Breast epithelium (tissue), 4 donors: ENCODE data around the gene MAPK10. TPM values are rescaled to one million over a fixed set of nuclear protein-coding genes. Genes with fewer than 3 reads are reported as not detected.

Experiments
- DNase-seq, 2 donors: peaks; one replicate each; pipeline ENCODE4 v3.0.0-alpha.2; 2019; ENCODE audit warnings: low spot score in 2 of 2
- H3K27ac ChIP-seq, 2 donors: fragments of 200-600 bp; sonication (generic) in 1 of 2; one replicate each; pipeline ENCODE4 v1.5.1; 2016 to 2019; ENCODE audit warnings: mild to moderate bottlenecking in 1 of 2
- H3K27me3 ChIP-seq, 2 donors: fragments of 200-600 bp; sonication (generic) in 1 of 2; one replicate each; pipeline versions ENCODE4 v1.5.1 to v1.6.0; 2017 to 2019; ENCODE audit warnings: control low read depth in 1 of 2, mild to moderate bottlenecking in 1 of 2
- H3K36me3 ChIP-seq: fragments of 200-600 bp; one replicate; pipeline ENCODE4 v1.5.1; 2019
- H3K4me1 ChIP-seq, 2 donors: fragments of 200-600 bp; sonication (generic); one replicate each; pipeline ENCODE4 v1.5.1; 2016 to 2019; ENCODE audit warnings: control low read depth in 1 of 2
- H3K4me3 ChIP-seq, 3 donors: fragments of 200-600 bp; sonication (generic); 1 replicate in 2 of 3; 2 replicates in 1 of 3; pipeline ENCODE4 v1.5.1; 2016 to 2019; ENCODE audit warnings: mild to moderate bottlenecking in 3 of 3, moderate library complexity in 2 of 3
- H3K9me3 ChIP-seq, 2 donors: fragments of 200-600 bp; sonication (generic) in 1 of 2; one replicate each; pipeline ENCODE4 v1.5.1; 2016 to 2019; ENCODE audit warnings: control low read depth in 1 of 2
- POLR2A ChIP-seq: fragments of 450-650 bp; IDR thresholded peaks from one replicate; pipeline ENCODE4 v1.6.1; 2016; ENCODE audit warnings: antibody characterized with exemption, mild to moderate bottlenecking, moderate library complexity
- POLR2AphosphoS5 ChIP-seq, 3 donors: sonication (generic); formaldehyde crosslinking; IDR thresholded peaks; one replicate each; pipeline ENCODE4 v1.6.1; 2017; ENCODE audit warnings: antibody characterized with exemption in 3 of 3
- intact Hi-C: fragments of 100-400 bp; cut with DNase I; formaldehyde crosslinking; loops from one replicate; pipeline ENCODE4 v1.15.1; 2023; ENCODE audit warnings: low total_unique reads
- total RNA-seq, 3 donors: library from RNA; depleted of rRNA; stranded (reverse); fragments of >200 nt; gene quantifications; one replicate each; pipeline ENCODE4 v1.1.0, GENCODE V29; 2016
- TF ChIP-seq, protein P1 (sequence below), 3 donors: fragments of 450-650 bp; IDR thresholded peaks; one replicate each; pipeline ENCODE4 v1.5.1; 2016 to 2017; ENCODE audit warnings: antibody characterized with exemption in 3 of 3, mild to moderate bottlenecking in 3 of 3, moderate library complexity in 3 of 3

Gene MAPK10
- total RNA-seq, 3 donors from 2014 or later, result 18.4 to 46.2 (median 24.6) TPM

DNA sequence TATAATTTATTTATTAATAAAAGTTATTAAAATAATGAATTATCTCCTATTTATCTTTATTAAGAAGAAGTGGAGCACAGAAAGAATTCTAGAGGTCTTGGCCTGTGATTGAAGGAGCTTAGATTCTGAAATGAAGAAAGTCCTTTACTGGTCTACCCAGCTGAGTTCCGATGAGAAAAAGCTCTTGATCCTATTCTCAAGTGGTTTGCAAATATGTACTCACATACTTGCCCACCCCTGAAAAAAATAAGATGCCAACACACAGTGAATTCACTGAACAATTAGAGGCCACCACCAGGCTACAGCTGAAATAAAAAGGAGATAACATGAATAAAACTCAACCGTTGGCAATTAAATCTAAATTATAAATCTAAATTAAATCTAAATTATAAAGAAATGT lies 253.4 kb downstream of the MAPK10 start:
- H3K9me3 ChIP-seq, result peaks cover 0 to 4% of the 10 kb centered on the region in 2 donors
- H3K4me3 ChIP-seq, result no peak overlapping the region
- no peaks in the 10 kb centered on the region for H3K36me3 ChIP-seq
- intact Hi-C loops, result no loop called here
- no peaks in the 10 kb centered on the region for H3K4me1 ChIP-seq
- no peak overlapping the region for H3K27ac ChIP-seq
- H3K27me3 ChIP-seq, result no peaks in the 10 kb centered on the region
- DNase-seq, result no peak
- no peak for TF ChIP-seq POLR2AphosphoS5 (IDR thresholded peaks at IDR 0.05)
- TF ChIP-seq, protein P1, sequence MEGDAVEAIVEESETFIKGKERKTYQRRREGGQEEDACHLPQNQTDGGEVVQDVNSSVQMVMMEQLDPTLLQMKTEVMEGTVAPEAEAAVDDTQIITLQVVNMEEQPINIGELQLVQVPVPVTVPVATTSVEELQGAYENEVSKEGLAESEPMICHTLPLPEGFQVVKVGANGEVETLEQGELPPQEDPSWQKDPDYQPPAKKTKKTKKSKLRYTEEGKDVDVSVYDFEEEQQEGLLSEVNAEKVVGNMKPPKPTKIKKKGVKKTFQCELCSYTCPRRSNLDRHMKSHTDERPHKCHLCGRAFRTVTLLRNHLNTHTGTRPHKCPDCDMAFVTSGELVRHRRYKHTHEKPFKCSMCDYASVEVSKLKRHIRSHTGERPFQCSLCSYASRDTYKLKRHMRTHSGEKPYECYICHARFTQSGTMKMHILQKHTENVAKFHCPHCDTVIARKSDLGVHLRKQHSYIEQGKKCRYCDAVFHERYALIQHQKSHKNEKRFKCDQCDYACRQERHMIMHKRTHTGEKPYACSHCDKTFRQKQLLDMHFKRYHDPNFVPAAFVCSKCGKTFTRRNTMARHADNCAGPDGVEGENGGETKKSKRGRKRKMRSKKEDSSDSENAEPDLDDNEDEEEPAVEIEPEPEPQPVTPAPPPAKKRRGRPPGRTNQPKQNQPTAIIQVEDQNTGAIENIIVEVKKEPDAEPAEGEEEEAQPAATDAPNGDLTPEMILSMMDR (IDR thresholded peaks at IDR 0.05), result no peak

DNA sequence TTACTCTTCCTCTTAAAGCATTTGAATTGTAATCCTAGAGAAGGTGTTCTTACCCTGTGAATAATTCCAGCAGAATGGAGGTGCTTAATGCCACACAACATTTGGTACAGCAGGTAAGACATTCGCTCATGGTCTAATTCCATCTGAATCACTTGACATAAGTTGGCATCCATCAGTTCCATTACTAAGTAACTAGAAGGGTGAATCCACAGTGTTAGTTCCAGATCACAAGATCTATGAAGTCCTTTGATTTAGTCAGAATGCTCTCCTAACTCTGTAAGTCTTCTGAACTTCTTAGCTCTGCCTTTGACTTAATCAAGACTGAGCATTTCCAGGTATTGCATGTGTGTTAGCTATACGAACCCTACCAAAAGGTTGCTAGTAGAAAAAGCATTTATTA lies 258.0 kb downstream of the MAPK10 start:
- Histone ChIP-seq H3K27ac (no peak overlapping the region), H3K36me3 (no peaks in the 10 kb centered on the region), H3K27me3 (no peaks in the 10 kb centered on the region), H3K4me1 (no peaks in the 10 kb centered on the region), H3K9me3 (no peaks in the 10 kb centered on the region), H3K4me3 (no peak overlapping the region)
- intact Hi-C loops, result no loop called here
- TF ChIP-seq, protein P1 (IDR thresholded peaks at IDR 0.05), result no peak
- TF ChIP-seq POLR2AphosphoS5 (IDR thresholded peaks at IDR 0.05), result no peak
- no peak for TF ChIP-seq POLR2A
- DNase-seq, result no peak

GRCh38 chr4:86101410-86101809 lies 258.4 kb downstream of the MAPK10 start:
- Histone ChIP-seq H3K4me3 (no peak overlapping the region), H3K4me1 (no peaks in the 10 kb centered on the region), H3K27ac (no peak overlapping the region), H3K27me3 (no peaks in the 10 kb centered on the region), H3K36me3 (no peaks in the 10 kb centered on the region), H3K9me3 (no peaks in the 10 kb centered on the region)
- intact Hi-C loops, result no loop called here
- TF ChIP-seq POLR2A (no peak), POLR2AphosphoS5 (IDR thresholded peaks at IDR 0.05) (no peak)
- TF ChIP-seq, protein P1 (IDR thresholded peaks at IDR 0.05), result no peak
- no peak for DNase-seq

GRCh38 chr4:86100539-86101215 lies 259.2 kb downstream of the MAPK10 start:
- Histone ChIP-seq H3K4me3 (no peak overlapping the region), H3K27ac (no peak overlapping the region), H3K4me1 (no peaks in the 10 kb centered on the region), H3K36me3 (no peaks in the 10 kb centered on the region), H3K27me3 (no peaks in the 10 kb centered on the region), H3K9me3 (no peaks in the 10 kb centered on the region)
- intact Hi-C loops, result no loop called here
- TF ChIP-seq, protein P1 (IDR thresholded peaks at IDR 0.05), result no peak
- TF ChIP-seq POLR2AphosphoS5 (IDR thresholded peaks at IDR 0.05) (no peak), POLR2A (no peak)
- DNase-seq, result no peak

DNA sequence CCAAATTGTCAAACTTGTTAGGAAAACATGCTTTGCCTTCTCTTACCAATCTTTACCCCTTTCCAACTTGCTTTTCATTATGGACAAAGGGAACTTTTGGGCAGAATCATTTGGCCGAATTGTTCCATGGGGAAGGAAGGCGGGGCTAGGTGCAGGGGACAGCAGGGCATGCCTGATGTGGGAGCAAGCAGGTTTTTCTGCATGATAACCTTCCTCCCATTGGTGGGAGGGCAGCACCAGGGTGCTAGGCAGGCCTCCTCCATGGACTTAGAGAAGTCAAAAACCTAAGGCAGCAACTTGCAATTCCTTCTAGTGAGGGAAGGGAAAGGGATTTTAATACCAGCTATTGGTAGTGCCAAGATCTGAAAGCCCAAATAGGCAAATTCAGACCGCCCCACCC lies 260.5 kb downstream of the MAPK10 start:
- no peak for DNase-seq
- intact Hi-C loops, result no loop called here
- TF ChIP-seq POLR2AphosphoS5 (IDR thresholded peaks at IDR 0.05) (no peak), POLR2A (no peak)
- TF ChIP-seq, protein P1 (IDR thresholded peaks at IDR 0.05), result no peak

More for the DNA sequence above, 260.5 kb downstream of the MAPK10 start:
- Histone ChIP-seq H3K9me3 (no peaks in the 10 kb centered on the region), H3K4me3 (no peak overlapping the region), H3K27ac (no peak overlapping the region), H3K36me3 (no peaks in the 10 kb centered on the region), H3K4me1 (no peaks in the 10 kb centered on the region), H3K27me3 (no peaks in the 10 kb centered on the region)
